Measurements from ENCODE around the gene KRT1. TPM values are rescaled to one million over a fixed set of nuclear protein-coding genes. Genes with fewer than 3 reads are reported as not detected.

Gene KRT1
- total RNA-seq, 1 donor from 2014 or later, result 3.5 TPM

DNA sequence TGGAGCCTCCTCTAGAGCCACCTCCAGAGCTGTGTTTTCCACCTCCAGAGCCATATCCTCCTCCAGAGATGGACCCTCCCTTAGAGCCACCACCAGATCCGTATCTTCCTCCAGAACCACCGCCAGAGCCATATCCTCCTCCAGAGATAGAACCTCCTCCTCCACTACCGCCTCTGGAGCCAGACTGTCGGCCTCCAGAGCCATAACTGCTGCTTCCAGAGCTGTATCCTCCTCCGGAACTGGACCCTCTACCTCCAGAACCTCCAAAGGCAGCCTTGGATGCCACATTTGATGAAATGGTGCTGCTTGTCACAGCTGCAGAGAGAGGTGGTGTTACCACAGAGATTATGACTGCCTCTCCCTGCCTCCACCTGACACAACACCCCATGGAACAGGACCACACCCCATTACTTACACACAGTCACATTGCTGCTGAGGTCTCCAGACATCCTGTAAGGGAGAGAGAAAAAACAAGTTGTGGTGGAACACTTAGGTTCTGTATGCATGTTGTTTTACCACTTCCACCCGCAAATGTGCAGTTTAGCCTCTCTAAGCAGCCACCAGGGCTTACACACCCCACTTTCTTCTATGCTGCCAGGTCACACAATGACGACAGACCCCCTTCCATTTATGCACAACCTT is 35.0 kb downstream of the KRT1 start:
- Histone ChIP-seq H3K4me3 (no peak overlapping the region), H3K27ac (no peak overlapping the region), H3K36me3 (no peaks in the 10 kb centered on the region), H3K4me1 (no peaks in the 10 kb centered on the region), H3K9me3 (no peaks in the 10 kb centered on the region), H3K27me3 (no peaks in the 10 kb centered on the region)
- ATAC-seq, result peak; percentile 64
- intact Hi-C loops (cut with DNase I), result no loop called here
- no peak for TF ChIP-seq CTCF (IDR thresholded peaks at IDR 0.05)
- DNase-seq, result no peak

DNA sequence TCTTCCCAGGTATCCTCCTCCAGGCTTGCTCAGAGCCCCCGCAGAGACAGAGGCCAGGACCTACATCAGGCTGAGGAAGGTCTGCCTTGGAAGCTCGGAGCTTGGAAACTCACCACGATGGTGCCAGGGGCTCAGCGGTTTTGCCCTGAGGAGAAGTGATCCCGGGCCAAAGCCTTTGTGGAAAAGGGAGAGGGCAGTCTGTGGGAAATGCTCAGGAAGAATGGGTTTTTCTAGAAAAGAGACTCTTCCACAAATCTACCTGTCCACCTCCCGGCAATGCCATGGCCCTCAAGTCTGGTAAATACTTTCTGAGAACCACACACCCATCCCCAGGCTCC is 36.2 kb downstream of the KRT1 start:
- no peak for DNase-seq
- no peaks in the 10 kb centered on the region for H3K9me3 ChIP-seq
- H3K36me3 ChIP-seq, result no peaks in the 10 kb centered on the region
- no peaks in the 10 kb centered on the region for H3K4me1 ChIP-seq
- no peak for ATAC-seq
- no peak for TF ChIP-seq CTCF (IDR thresholded peaks at IDR 0.05)
- H3K27me3 ChIP-seq, result no peaks in the 10 kb centered on the region
- H3K4me3 ChIP-seq, result no peak overlapping the region
- no peak overlapping the region for H3K27ac ChIP-seq
- intact Hi-C loops (cut with DNase I), result no loop called here

GRCh38 chr12:52643233-52644077 is 36.8 kb downstream of the KRT1 start:
- Histone ChIP-seq H3K36me3 (no peaks in the 10 kb centered on the region), H3K4me3 (no peak overlapping the region), H3K27ac (no peak overlapping the region), H3K4me1 (no peaks in the 10 kb centered on the region), H3K9me3 (no peaks in the 10 kb centered on the region), H3K27me3 (no peaks in the 10 kb centered on the region)
- intact Hi-C loops (cut with DNase I), result no loop called here
- no peak for TF ChIP-seq CTCF (IDR thresholded peaks at IDR 0.05)
- ATAC-seq (no peak), DNase-seq (no peak)

- H3K4me1 ChIP-seq, result no peaks in the 10 kb centered on the region
- no peak overlapping the region for H3K4me3 ChIP-seq
- intact Hi-C loops (cut with DNase I), result no loop called here
- no peaks in the 10 kb centered on the region for H3K9me3 ChIP-seq
- no peak for TF ChIP-seq CTCF (IDR thresholded peaks at IDR 0.05)
- no peaks in the 10 kb centered on the region for H3K27me3 ChIP-seq
- ATAC-seq (no peak), DNase-seq (no peak)
- H3K36me3 ChIP-seq, result no peaks in the 10 kb centered on the region
- H3K27ac ChIP-seq, result no peak overlapping the region
These were observed 38.7 kb downstream of the KRT1 start for GRCh38 chr12:52641468-52641867.

- H3K4me3 ChIP-seq, result no peak overlapping the region
- no peaks in the 10 kb centered on the region for H3K36me3 ChIP-seq
- H3K9me3 ChIP-seq, result no peaks in the 10 kb centered on the region
- intact Hi-C loops (cut with DNase I), result no loop called here
- no peak for TF ChIP-seq CTCF (IDR thresholded peaks at IDR 0.05)
- H3K4me1 ChIP-seq, result no peaks in the 10 kb centered on the region
- DNase-seq (no peak), ATAC-seq (no peak)
- no peak overlapping the region for H3K27ac ChIP-seq
- peaks cover 6% of the 10 kb centered on the region for H3K27me3 ChIP-seq
These were observed 42.9 kb downstream of the KRT1 start for GRCh38 chr12:52637299-52637698.
